ENCODE data around the gene MTERF4.

GRCh38 chr2:241129086-241129871, 27.2 kb upstream of the MTERF4 start:
- TF ChIP-seq, protein P1, sequence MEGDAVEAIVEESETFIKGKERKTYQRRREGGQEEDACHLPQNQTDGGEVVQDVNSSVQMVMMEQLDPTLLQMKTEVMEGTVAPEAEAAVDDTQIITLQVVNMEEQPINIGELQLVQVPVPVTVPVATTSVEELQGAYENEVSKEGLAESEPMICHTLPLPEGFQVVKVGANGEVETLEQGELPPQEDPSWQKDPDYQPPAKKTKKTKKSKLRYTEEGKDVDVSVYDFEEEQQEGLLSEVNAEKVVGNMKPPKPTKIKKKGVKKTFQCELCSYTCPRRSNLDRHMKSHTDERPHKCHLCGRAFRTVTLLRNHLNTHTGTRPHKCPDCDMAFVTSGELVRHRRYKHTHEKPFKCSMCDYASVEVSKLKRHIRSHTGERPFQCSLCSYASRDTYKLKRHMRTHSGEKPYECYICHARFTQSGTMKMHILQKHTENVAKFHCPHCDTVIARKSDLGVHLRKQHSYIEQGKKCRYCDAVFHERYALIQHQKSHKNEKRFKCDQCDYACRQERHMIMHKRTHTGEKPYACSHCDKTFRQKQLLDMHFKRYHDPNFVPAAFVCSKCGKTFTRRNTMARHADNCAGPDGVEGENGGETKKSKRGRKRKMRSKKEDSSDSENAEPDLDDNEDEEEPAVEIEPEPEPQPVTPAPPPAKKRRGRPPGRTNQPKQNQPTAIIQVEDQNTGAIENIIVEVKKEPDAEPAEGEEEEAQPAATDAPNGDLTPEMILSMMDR (IDR thresholded peaks at IDR 0.05), result no peak
- no peak for TF ChIP-seq POLR2AphosphoS5 (IDR thresholded peaks at IDR 0.05)
- TF ChIP-seq POLR2A (IDR thresholded peaks at IDR 0.05), result no peak

Data from prostate gland (tissue), 2 donors.